ENCODE results near the gene GBX1. TPM values are rescaled to one million over a fixed set of nuclear protein-coding genes. Genes with fewer than 3 reads are reported as not detected.

The GBX1 gene
- total and polyA plus RNA-seq, 2 donors (not counting 1 experiment from before 2014, with no cell fraction given) = not detected

GRCh38 chr7:151179287-151179860, 11.9 kb upstream of the GBX1 start:
- Histone ChIP-seq H3K36me3 (ENCODE audit: control insufficient read depth, insufficient read depth, low read length) (no peaks in the 10 kb centered on the region), H2AFZ (ENCODE audit: low read length) (no peak overlapping the region), H3K4me2 (ENCODE audit: extremely low read depth, insufficient read depth, low read length) (no peak overlapping the region), H3K4me3 (replicated peaks in 1 of 4; ENCODE audit: control extremely low read depth in 1 of 4, insufficient read depth in 1 of 4, low read depth in 3 of 4, low read length in 4 of 4) (no peak overlapping the region), H3K4me1 (ENCODE audit: control insufficient read depth, extremely low read depth, insufficient read depth, low read length) (no peaks in the 10 kb centered on the region), H3K9me3 (ENCODE audit: control insufficient read depth, insufficient read depth, low read depth, low read length) (no peaks in the 10 kb centered on the region), H3K79me2 (ENCODE audit: control insufficient read depth, insufficient read depth, low read length) (no peaks in the 10 kb centered on the region), H4K20me1 (ENCODE audit: control insufficient read depth, extremely low read depth, insufficient read depth, low read length) (no peaks in the 10 kb centered on the region), H3K9ac (ENCODE audit: insufficient read depth, low read length) (no peak overlapping the region), H3K27ac (ENCODE audit: insufficient read depth, low read length) (no peak overlapping the region), H3K27me3 (ENCODE audit: control insufficient read depth, insufficient read depth, low read length) (peaks cover 13% of the 10 kb centered on the region)
- TF ChIP-seq EZH2 (IDR thresholded peaks at IDR 0.05; ENCODE audit: low read length, missing control alignments) (no peak), CTCF (conservative IDR thresholded peaks at IDR 0.05 in 1 of 2, IDR thresholded peaks at IDR 0.05 in 1 of 2; ENCODE audit: low read depth in 1 of 2, low read length in 2 of 2) (no peak)
- DNase-seq (ENCODE audit: low read depth in 2 of 2) = no peak

GRCh38 chr7:151178831-151179230, 11.3 kb upstream of the GBX1 start:
- TF ChIP-seq EZH2 (IDR thresholded peaks at IDR 0.05; ENCODE audit: low read length, missing control alignments) (no peak), CTCF (conservative IDR thresholded peaks at IDR 0.05 in 1 of 2, IDR thresholded peaks at IDR 0.05 in 1 of 2; ENCODE audit: low read depth in 1 of 2, low read length in 2 of 2) (no peak)
- peaks cover 13% of the 10 kb centered on the region for H3K27me3 ChIP-seq (ENCODE audit: control insufficient read depth, insufficient read depth, low read length)
- no peaks in the 10 kb centered on the region for H3K4me1 ChIP-seq (ENCODE audit: control insufficient read depth, extremely low read depth, insufficient read depth, low read length)
- no peak overlapping the region for H3K4me2 ChIP-seq (ENCODE audit: extremely low read depth, insufficient read depth, low read length)
- no peak overlapping the region for H3K27ac ChIP-seq (ENCODE audit: insufficient read depth, low read length)
- no peaks in the 10 kb centered on the region for H4K20me1 ChIP-seq (ENCODE audit: control insufficient read depth, extremely low read depth, insufficient read depth, low read length)
- no peaks in the 10 kb centered on the region for H3K79me2 ChIP-seq (ENCODE audit: control insufficient read depth, insufficient read depth, low read length)
- H3K4me3 ChIP-seq (replicated peaks in 1 of 4; ENCODE audit: control extremely low read depth in 1 of 4, insufficient read depth in 1 of 4, low read depth in 3 of 4, low read length in 4 of 4) = no peak overlapping the region
- H3K36me3 ChIP-seq (ENCODE audit: control insufficient read depth, insufficient read depth, low read length) = no peaks in the 10 kb centered on the region
- H2AFZ ChIP-seq (ENCODE audit: low read length) = no peak overlapping the region
- DNase-seq (ENCODE audit: low read depth in 2 of 2) = no peak
- H3K9me3 ChIP-seq (ENCODE audit: control insufficient read depth, insufficient read depth, low read depth, low read length) = no peaks in the 10 kb centered on the region
- H3K9ac ChIP-seq (ENCODE audit: insufficient read depth, low read length) = no peak overlapping the region

- no peaks in the 10 kb centered on the region for H3K79me2 ChIP-seq (ENCODE audit: control insufficient read depth, insufficient read depth, low read length)
- no peaks in the 10 kb centered on the region for H4K20me1 ChIP-seq (ENCODE audit: control insufficient read depth, extremely low read depth, insufficient read depth, low read length)
- DNase-seq (ENCODE audit: low read depth in 2 of 2) = no peak
- H3K9me3 ChIP-seq (ENCODE audit: control insufficient read depth, insufficient read depth, low read depth, low read length) = no peaks in the 10 kb centered on the region
- no peak overlapping the region for H3K4me2 ChIP-seq (ENCODE audit: extremely low read depth, insufficient read depth, low read length)
- H3K27me3 ChIP-seq (ENCODE audit: control insufficient read depth, insufficient read depth, low read length) = peaks cover 13% of the 10 kb centered on the region
- H3K9ac ChIP-seq (ENCODE audit: insufficient read depth, low read length) = no peak overlapping the region
- H2AFZ ChIP-seq (ENCODE audit: low read length) = no peak overlapping the region
- H3K4me1 ChIP-seq (ENCODE audit: control insufficient read depth, extremely low read depth, insufficient read depth, low read length) = no peaks in the 10 kb centered on the region
- no peak overlapping the region for H3K4me3 ChIP-seq (replicated peaks in 1 of 4; ENCODE audit: control extremely low read depth in 1 of 4, insufficient read depth in 1 of 4, low read depth in 3 of 4, low read length in 4 of 4)
- no peak for TF ChIP-seq CTCF (conservative IDR thresholded peaks at IDR 0.05 in 1 of 2, IDR thresholded peaks at IDR 0.05 in 1 of 2; ENCODE audit: low read depth in 1 of 2, low read length in 2 of 2)
- no peak for TF ChIP-seq EZH2 (IDR thresholded peaks at IDR 0.05; ENCODE audit: low read length, missing control alignments)
- no peaks in the 10 kb centered on the region for H3K36me3 ChIP-seq (ENCODE audit: control insufficient read depth, insufficient read depth, low read length)
- H3K27ac ChIP-seq (ENCODE audit: insufficient read depth, low read length) = no peak overlapping the region
Measured at GRCh38 chr7:151178236-151178635, 10.7 kb upstream of the GBX1 start.

All from fibroblast of lung (primary cell).